Epithelial cell of proximal tubule (primary cell): ENCODE data around the gene ZDHHC14. TPM values are rescaled to one million over a fixed set of nuclear protein-coding genes. Genes with fewer than 3 reads are reported as not detected.

Experiments used
- DNase-seq: peaks from one replicate; pipeline ENCODE4 v3.0.0-alpha.2; 2011; ENCODE audit warnings: low read depth
- H3K4me3 ChIP-seq: 2 replicates; pipeline ENCODE4 v1.5.1; 2011; ENCODE audit warnings: low read depth, mild to moderate bottlenecking, low read length
- CTCF ChIP-seq: conservative IDR thresholded peaks from 2 replicates; pipeline ENCODE4 v1.5.1; 2012; ENCODE audit warnings: low read depth, mild to moderate bottlenecking, low read length
- total RNA-seq: library from RNA; depleted of rRNA; stranded (reverse); fragments of >200 nt; gene quantifications from 2 replicates; pipeline ENCODE4 v1.2.3, GENCODE V29; 2015

The ZDHHC14 gene
- total RNA-seq, 1 donor from 2014 or later: 21.4 TPM

GRCh38 chr6:157592541-157592940 lies 211.6 kb downstream of the ZDHHC14 start:
- no peak for TF ChIP-seq CTCF
- no peak overlapping the region for H3K4me3 ChIP-seq
- no peak for DNase-seq

- TF ChIP-seq CTCF: no peak
- no peak for DNase-seq
- H3K4me3 ChIP-seq: no peak overlapping the region
Measured at GRCh38 chr6:157592980-157593379, 212.0 kb downstream of the ZDHHC14 start.

- TF ChIP-seq CTCF: no peak
- no peak overlapping the region for H3K4me3 ChIP-seq
- DNase-seq: no peak
Measured at GRCh38 chr6:157593596-157593995, 212.6 kb downstream of the ZDHHC14 start.

- TF ChIP-seq CTCF: no peak
- no peak for DNase-seq
- no peak overlapping the region for H3K4me3 ChIP-seq
Measured at GRCh38 chr6:157594292-157594691, 213.3 kb downstream of the ZDHHC14 start.

GRCh38 chr6:157595768-157596167 lies 214.8 kb downstream of the ZDHHC14 start:
- H3K4me3 ChIP-seq: no peak overlapping the region
- DNase-seq: no peak
- TF ChIP-seq CTCF: no peak

- H3K4me3 ChIP-seq: no peak overlapping the region
- no peak for TF ChIP-seq CTCF
- no peak for DNase-seq
Measured at GRCh38 chr6:157596461-157596860, 215.5 kb downstream of the ZDHHC14 start.

GRCh38 chr6:157596886-157597285 lies 215.9 kb downstream of the ZDHHC14 start:
- no peak for DNase-seq
- no peak for TF ChIP-seq CTCF
- no peak overlapping the region for H3K4me3 ChIP-seq
